IPS-15b (cell line): ENCODE measurements around the gene MYZAP.

Experiments
- H3K27me3 ChIP-seq: one replicate; pipeline ENCODE4 v1.6.1; 2013; ENCODE audit warnings: low read length; ENCODE audit not compliant: control insufficient read depth, insufficient read depth
- H3K36me3 ChIP-seq: one replicate; pipeline ENCODE4 v1.6.1; 2013; ENCODE audit warnings: low read length; ENCODE audit not compliant: control insufficient read depth, insufficient read depth
- H3K4me1 ChIP-seq: one replicate; pipeline ENCODE4 v1.6.1; 2013; ENCODE audit warnings: mild to moderate bottlenecking, low read length; ENCODE audit not compliant: control insufficient read depth, insufficient read depth
- H3K4me3 ChIP-seq: one replicate; pipeline ENCODE4 v1.5.1; 2013; ENCODE audit warnings: low read depth, low read length
- H3K9ac ChIP-seq: one replicate; pipeline ENCODE4 v1.6.1; 2013; ENCODE audit warnings: low read depth, mild to moderate bottlenecking, low read length
- H3K9me3 ChIP-seq: one replicate; pipeline ENCODE4 v1.6.1; 2013; ENCODE audit warnings: mild to moderate bottlenecking, low read length; ENCODE audit not compliant: control insufficient read depth, insufficient read depth

The MYZAP gene

GRCh38 chr15:57596978-57597377 is 5.3 kb downstream of the MYZAP start:
- no peak overlapping the region for H3K4me3 ChIP-seq
- H3K9ac ChIP-seq: no peak overlapping the region
- H3K9me3 ChIP-seq: no peaks in the 10 kb centered on the region
- peaks cover 10% of the 10 kb centered on the region for H3K27me3 ChIP-seq
- H3K36me3 ChIP-seq: no peaks in the 10 kb centered on the region
- peaks cover 4% of the 10 kb centered on the region for H3K4me1 ChIP-seq

- H3K36me3 ChIP-seq: no peaks in the 10 kb centered on the region
- H3K9ac ChIP-seq: no peak overlapping the region
- peaks cover 4% of the 10 kb centered on the region for H3K4me1 ChIP-seq
- H3K9me3 ChIP-seq: no peaks in the 10 kb centered on the region
- peaks cover 6% of the 10 kb centered on the region for H3K27me3 ChIP-seq
- no peak overlapping the region for H3K4me3 ChIP-seq
These were observed 5.7 kb downstream of the MYZAP start for GRCh38 chr15:57597431-57597830.

- peaks cover 4% of the 10 kb centered on the region for H3K4me1 ChIP-seq
- H3K27me3 ChIP-seq: no peaks in the 10 kb centered on the region
- no peak overlapping the region for H3K9ac ChIP-seq
- no peaks in the 10 kb centered on the region for H3K9me3 ChIP-seq
- H3K4me3 ChIP-seq: no peak overlapping the region
- no peaks in the 10 kb centered on the region for H3K36me3 ChIP-seq
These were observed 6.6 kb downstream of the MYZAP start for GRCh38 chr15:57598346-57598745.

GRCh38 chr15:57599296-57599810 is 7.6 kb downstream of the MYZAP start:
- Histone ChIP-seq H3K4me3 (no peak overlapping the region), H3K36me3 (no peaks in the 10 kb centered on the region), H3K4me1 (peaks cover 4% of the 10 kb centered on the region), H3K9me3 (no peaks in the 10 kb centered on the region), H3K27me3 (no peaks in the 10 kb centered on the region), H3K9ac (no peak overlapping the region)

- H3K27me3 ChIP-seq: no peaks in the 10 kb centered on the region
- no peaks in the 10 kb centered on the region for H3K9me3 ChIP-seq
- H3K4me1 ChIP-seq: peaks cover 4% of the 10 kb centered on the region
- no peaks in the 10 kb centered on the region for H3K36me3 ChIP-seq
- H3K9ac ChIP-seq: no peak overlapping the region
- H3K4me3 ChIP-seq: no peak overlapping the region
These were observed 8.5 kb downstream of the MYZAP start for GRCh38 chr15:57600197-57600596.

GRCh38 chr15:57604507-57604906 is 12.8 kb downstream of the MYZAP start:
- H3K9me3 ChIP-seq: no peaks in the 10 kb centered on the region
- no peaks in the 10 kb centered on the region for H3K36me3 ChIP-seq
- H3K4me1 ChIP-seq: peaks cover 4% of the 10 kb centered on the region
- no peak overlapping the region for H3K4me3 ChIP-seq
- H3K9ac ChIP-seq: no peak overlapping the region
- H3K27me3 ChIP-seq: no peaks in the 10 kb centered on the region

- Histone ChIP-seq H3K4me1 (peaks cover 5% of the 10 kb centered on the region), H3K27me3 (no peaks in the 10 kb centered on the region), H3K9ac (no peak overlapping the region), H3K36me3 (no peaks in the 10 kb centered on the region), H3K9me3 (no peaks in the 10 kb centered on the region), H3K4me3 (no peak overlapping the region)
These were observed 13.8 kb downstream of the MYZAP start for GRCh38 chr15:57605491-57605890.

GRCh38 chr15:57606048-57606447 is 14.3 kb downstream of the MYZAP start:
- H3K27me3 ChIP-seq: no peaks in the 10 kb centered on the region

GRCh38 chr15:57606816-57607215 is 15.1 kb downstream of the MYZAP start:
- H3K4me1 ChIP-seq: peaks cover 5% of the 10 kb centered on the region
- no peak overlapping the region for H3K9ac ChIP-seq

More at GRCh38 chr15:57606048-57606447, 14.3 kb downstream of the MYZAP start:
- no peaks in the 10 kb centered on the region for H3K36me3 ChIP-seq
- H3K4me3 ChIP-seq: no peak overlapping the region
- H3K4me1 ChIP-seq: peaks cover 5% of the 10 kb centered on the region
- H3K9ac ChIP-seq: no peak overlapping the region
- H3K9me3 ChIP-seq: no peaks in the 10 kb centered on the region

GRCh38 chr15:57607570-57608000 is 15.9 kb downstream of the MYZAP start:
- H3K27me3 ChIP-seq: no peaks in the 10 kb centered on the region
- peaks cover 5% of the 10 kb centered on the region for H3K4me1 ChIP-seq
- H3K9me3 ChIP-seq: no peaks in the 10 kb centered on the region
- H3K4me3 ChIP-seq: no peak overlapping the region
- H3K36me3 ChIP-seq: no peaks in the 10 kb centered on the region
- no peak overlapping the region for H3K9ac ChIP-seq

More at GRCh38 chr15:57606816-57607215, 15.1 kb downstream of the MYZAP start:
- Histone ChIP-seq H3K4me3 (no peak overlapping the region), H3K36me3 (no peaks in the 10 kb centered on the region), H3K9me3 (no peaks in the 10 kb centered on the region), H3K27me3 (no peaks in the 10 kb centered on the region)

- Histone ChIP-seq H3K9me3 (no peaks in the 10 kb centered on the region), H3K9ac (no peak overlapping the region), H3K4me3 (no peak overlapping the region), H3K27me3 (peaks cover 2% of the 10 kb centered on the region), H3K4me1 (peaks cover 5% of the 10 kb centered on the region), H3K36me3 (no peaks in the 10 kb centered on the region)
These were observed 18.3 kb downstream of the MYZAP start for GRCh38 chr15:57609805-57610529.

GRCh38 chr15:57611123-57611522 is 19.4 kb downstream of the MYZAP start:
- Histone ChIP-seq H3K4me3 (no peak overlapping the region), H3K9ac (no peak overlapping the region), H3K27me3 (peaks cover 2% of the 10 kb centered on the region), H3K36me3 (no peaks in the 10 kb centered on the region), H3K4me1 (peaks cover 14% of the 10 kb centered on the region), H3K9me3 (no peaks in the 10 kb centered on the region)
